HG02588 (cell line): ENCODE results near the gene HEATR5A.

Experiments used
- ATAC-seq: cut with Tn5 transposase; IDR thresholded peaks from one replicate; pipeline ENCODE4 v1.9.1; 2021; ENCODE audit warnings: mild to moderate bottlenecking, moderate library complexity; ENCODE audit not compliant: unreplicated experiment

HEATR5A gene

GRCh38 chr14:31428011-31428410 lies 7.7 kb upstream of the HEATR5A start:
- no peak for ATAC-seq

- ATAC-seq: no peak
Measured at GRCh38 chr14:31426663-31427062, 6.3 kb upstream of the HEATR5A start.

GRCh38 chr14:31425905-31426304 lies 5.6 kb upstream of the HEATR5A start:
- ATAC-seq: no peak

GRCh38 chr14:31421200-31421599 lies 850 bp upstream of the HEATR5A start:
- no peak for ATAC-seq

GRCh38 chr14:31419967-31420318 lies 407 bp downstream of the HEATR5A start:
- peak; percentile 19 for ATAC-seq

GRCh38 chr14:31419179-31419966 lies 977 bp downstream of the HEATR5A start:
- no peak for ATAC-seq

- ATAC-seq: no peak
Measured at GRCh38 chr14:31418440-31418839, 1.9 kb downstream of the HEATR5A start.

GRCh38 chr14:31414190-31414833 lies 6.0 kb downstream of the HEATR5A start:
- no peak for ATAC-seq

- no peak for ATAC-seq
Measured at GRCh38 chr14:31411218-31411727, 9.1 kb downstream of the HEATR5A start.

- no peak for ATAC-seq
Measured at GRCh38 chr14:31410048-31410650, 10.2 kb downstream of the HEATR5A start.

- no peak for ATAC-seq
Measured at GRCh38 chr14:31408421-31408820, 11.9 kb downstream of the HEATR5A start.

GRCh38 chr14:31405599-31406232 lies 14.6 kb downstream of the HEATR5A start:
- ATAC-seq: no peak

- ATAC-seq: no peak
Measured at GRCh38 chr14:31405106-31405505, 15.2 kb downstream of the HEATR5A start.

- no peak for ATAC-seq
Measured at GRCh38 chr14:31403707-31404106, 16.6 kb downstream of the HEATR5A start.

- ATAC-seq: no peak
Measured at GRCh38 chr14:31402764-31403439, 17.4 kb downstream of the HEATR5A start.

- no peak for ATAC-seq
Measured at GRCh38 chr14:31401369-31401932, 18.9 kb downstream of the HEATR5A start.

- ATAC-seq: peak; percentile 64
Measured at GRCh38 chr14:31400031-31400638, 20.2 kb downstream of the HEATR5A start.

GRCh38 chr14:31395572-31396205 lies 24.7 kb downstream of the HEATR5A start:
- no peak for ATAC-seq

GRCh38 chr14:31395119-31395518 lies 25.2 kb downstream of the HEATR5A start:
- no peak for ATAC-seq
